ENCODE results near the gene SLC12A7.

DNA sequence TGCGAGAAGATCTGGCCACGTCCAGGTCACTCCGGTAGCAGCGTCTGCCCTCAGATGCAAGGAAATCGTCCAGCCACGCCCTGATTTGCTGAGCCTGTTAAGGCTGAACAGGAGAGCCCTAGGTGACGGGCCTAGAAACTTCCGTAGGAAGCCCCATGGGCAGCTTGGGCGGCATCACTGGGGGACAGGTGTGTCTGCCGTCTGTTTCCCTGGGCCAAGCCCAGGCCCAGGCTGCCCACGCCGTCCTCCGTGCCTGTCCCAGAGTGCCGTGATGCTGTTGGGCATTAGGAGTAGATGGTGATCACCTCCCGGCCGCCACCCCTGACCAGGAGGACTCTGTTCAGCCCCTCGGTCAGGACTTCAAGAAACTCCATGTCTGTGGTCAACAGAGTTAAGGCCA, 59.8 kb downstream of the SLC12A7 start:
- no peak for TF ChIP-seq POLR2AphosphoS5 (IDR thresholded peaks at IDR 0.05; ENCODE audit: low read depth, low read length)
- TF ChIP-seq, protein P1, sequence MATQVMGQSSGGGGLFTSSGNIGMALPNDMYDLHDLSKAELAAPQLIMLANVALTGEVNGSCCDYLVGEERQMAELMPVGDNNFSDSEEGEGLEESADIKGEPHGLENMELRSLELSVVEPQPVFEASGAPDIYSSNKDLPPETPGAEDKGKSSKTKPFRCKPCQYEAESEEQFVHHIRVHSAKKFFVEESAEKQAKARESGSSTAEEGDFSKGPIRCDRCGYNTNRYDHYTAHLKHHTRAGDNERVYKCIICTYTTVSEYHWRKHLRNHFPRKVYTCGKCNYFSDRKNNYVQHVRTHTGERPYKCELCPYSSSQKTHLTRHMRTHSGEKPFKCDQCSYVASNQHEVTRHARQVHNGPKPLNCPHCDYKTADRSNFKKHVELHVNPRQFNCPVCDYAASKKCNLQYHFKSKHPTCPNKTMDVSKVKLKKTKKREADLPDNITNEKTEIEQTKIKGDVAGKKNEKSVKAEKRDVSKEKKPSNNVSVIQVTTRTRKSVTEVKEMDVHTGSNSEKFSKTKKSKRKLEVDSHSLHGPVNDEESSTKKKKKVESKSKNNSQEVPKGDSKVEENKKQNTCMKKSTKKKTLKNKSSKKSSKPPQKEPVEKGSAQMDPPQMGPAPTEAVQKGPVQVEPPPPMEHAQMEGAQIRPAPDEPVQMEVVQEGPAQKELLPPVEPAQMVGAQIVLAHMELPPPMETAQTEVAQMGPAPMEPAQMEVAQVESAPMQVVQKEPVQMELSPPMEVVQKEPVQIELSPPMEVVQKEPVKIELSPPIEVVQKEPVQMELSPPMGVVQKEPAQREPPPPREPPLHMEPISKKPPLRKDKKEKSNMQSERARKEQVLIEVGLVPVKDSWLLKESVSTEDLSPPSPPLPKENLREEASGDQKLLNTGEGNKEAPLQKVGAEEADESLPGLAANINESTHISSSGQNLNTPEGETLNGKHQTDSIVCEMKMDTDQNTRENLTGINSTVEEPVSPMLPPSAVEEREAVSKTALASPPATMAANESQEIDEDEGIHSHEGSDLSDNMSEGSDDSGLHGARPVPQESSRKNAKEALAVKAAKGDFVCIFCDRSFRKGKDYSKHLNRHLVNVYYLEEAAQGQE (IDR thresholded peaks at IDR 0.05; ENCODE audit: insufficient read depth in 1 of 2, low read depth in 2 of 2, low read length in 2 of 2): no peak
- no peak for TF ChIP-seq TAF1 (IDR thresholded peaks at IDR 0.05; ENCODE audit: borderline replicate concordance, insufficient read depth, low read length)
- TF ChIP-seq SIN3A (IDR thresholded peaks at IDR 0.05; ENCODE audit: borderline replicate concordance, insufficient read depth, low read length): no peak

All from PFSK-1 (cell line).